Common myeloid progenitor, CD34-positive (primary cell): Measurements from ENCODE around the gene PLEKHG3.

Experiments
- CTCF ChIA-PET: fragments of 350-600 bp; sonication (Branson Sonifier 250); formaldehyde crosslinking; loops from one replicate; lab custom pipeline; 2021; ENCODE audit warnings: antibody characterized with exemption; lab: Charles Lee
- POLR2A ChIA-PET: fragments of 350-600 bp; sonication (Branson Sonifier 250); formaldehyde crosslinking; loops from one replicate; lab custom pipeline; 2021; ENCODE audit warnings: antibody characterized with exemption; lab: Charles Lee
- DNase-seq, 3 donors: peaks; one replicate each; pipeline versions ENCODE4 v3.0.0 to v3.0.0-alpha.2; 2013
- H3K27ac ChIP-seq, 2 experiments: 1 replicate in 1 of 2; 2 replicates in 1 of 2; pipeline ENCODE4 v1.7.0; 2013; ENCODE audit warnings: inconsistent platforms in 2 of 2, low read length in 2 of 2, mild to moderate bottlenecking in 2 of 2, low read depth in 1 of 2, moderate library complexity in 1 of 2; ENCODE audit not compliant: severe bottlenecking in 2 of 2, insufficient read depth in 1 of 2, poor library complexity in 1 of 2
- H3K27me3 ChIP-seq, 5 experiments: replicated peaks in 2 of 5; 1 replicate in 3 of 5; 2 replicates in 2 of 5; pipeline versions ENCODE4 v1.6.1 to v1.7.0; 2013; ENCODE audit warnings: low read length in 4 of 5, mild to moderate bottlenecking in 2 of 5, moderate library complexity in 2 of 5, inconsistent platforms in 1 of 5; ENCODE audit not compliant: insufficient read depth in 5 of 5, control insufficient read depth in 4 of 5
- H3K36me3 ChIP-seq, 4 experiments: 1 replicate in 2 of 4; 2 replicates in 2 of 4; pipeline versions ENCODE4 v1.6.1 to v1.7.0; 2013; ENCODE audit warnings: low read length in 3 of 4, control low read depth in 1 of 4, mild to moderate bottlenecking in 1 of 4; ENCODE audit not compliant: control insufficient read depth in 4 of 4, insufficient read depth in 4 of 4
- H3K4me1 ChIP-seq, 4 experiments: 1 replicate in 3 of 4; 2 replicates in 1 of 4; pipeline versions ENCODE4 v1.6.1 to v1.7.1; 2013; ENCODE audit warnings: low read length in 3 of 4, mild to moderate bottlenecking in 3 of 4, control low read depth in 1 of 4, inconsistent platforms in 1 of 4, moderate library complexity in 1 of 4; ENCODE audit not compliant: control insufficient read depth in 4 of 4, insufficient read depth in 4 of 4; ENCODE audit errors: control extremely low read depth in 1 of 4
- H3K4me3 ChIP-seq, 7 experiments: 1 replicate in 4 of 7; 2 replicates in 3 of 7; pipeline versions ENCODE4 v1.5.1 to v1.7.0; 2013; ENCODE audit warnings: mild to moderate bottlenecking in 7 of 7, low read length in 6 of 7, moderate library complexity in 6 of 7, inconsistent platforms in 2 of 7, low read depth in 2 of 7, control low read depth in 1 of 7; ENCODE audit not compliant: insufficient read depth in 4 of 7, control insufficient read depth in 1 of 7; ENCODE audit errors: extremely low read depth in 1 of 7
- H3K9me3 ChIP-seq, 5 experiments: 1 replicate in 4 of 5; 2 replicates in 1 of 5; pipeline versions ENCODE4 v1.6.1 to v1.7.1; 2013; ENCODE audit warnings: low read length in 4 of 5, mild to moderate bottlenecking in 2 of 5, inconsistent platforms in 1 of 5, low read depth in 1 of 5, moderate library complexity in 1 of 5; ENCODE audit not compliant: control insufficient read depth in 4 of 5, insufficient read depth in 2 of 5; ENCODE audit errors: control extremely low read depth in 1 of 5
- WGBS: methylation state at CpG from one replicate; pipeline ENCODE4 v1.1.5; 2013; ENCODE audit not compliant: insufficient coverage; 5-methylcytosine and 5-hydroxymethylcytosine counted together

PLEKHG3 gene

GRCh38 chr14:64789696-64790095, 85.5 kb downstream of the PLEKHG3 start:
- no peak for DNase-seq
- CTCF ChIA-PET: interaction anchor here (0.6 to 1.6 kb wide), 5 partner anchors 9 to 192 kb away, joined by 3 to 5 read pairs (median 4); no protein-coding TSS in a partner anchor
- no peak overlapping the region for H3K27ac ChIP-seq
- H3K9me3 ChIP-seq: no peaks in the 10 kb centered on the region
- no peak overlapping the region for H3K4me3 ChIP-seq
- POLR2A ChIA-PET: no interaction called here
- H3K27me3 ChIP-seq: peaks cover 0 to 2% (median 0%) of the 10 kb centered on the region in 5 experiments
- 96% methylated on average over 5 of the region's 5 CpGs for WGBS
- peaks cover 0 to 3% (median 0%) of the 10 kb centered on the region in 4 experiments for H3K4me1 ChIP-seq
- H3K36me3 ChIP-seq: no peaks in the 10 kb centered on the region

DNA sequence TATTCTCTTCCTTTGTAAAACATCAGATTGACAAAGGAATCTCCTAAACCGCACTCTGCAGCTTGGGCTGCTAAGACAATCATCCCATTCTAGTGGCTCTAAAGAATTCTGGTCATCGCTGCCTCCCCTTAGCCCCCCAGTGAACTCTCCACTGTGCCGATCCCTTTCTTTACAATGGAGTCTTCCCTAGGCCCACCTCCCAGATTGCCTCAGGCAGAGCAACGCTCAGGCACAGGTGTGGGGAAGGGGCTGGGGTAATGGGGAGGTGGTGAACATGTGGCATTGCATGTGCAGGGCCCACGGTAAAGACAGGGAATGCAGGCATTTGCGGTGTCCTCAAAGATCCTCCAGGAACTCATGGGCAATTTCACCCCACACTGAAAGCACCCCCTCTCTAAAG, 86.3 kb downstream of the PLEKHG3 start:
- H3K9me3 ChIP-seq: no peaks in the 10 kb centered on the region
- H3K4me3 ChIP-seq: no peak overlapping the region
- H3K36me3 ChIP-seq: no peaks in the 10 kb centered on the region
- H3K27ac ChIP-seq: no peak overlapping the region
- ChIA-PET CTCF (interaction anchor here (0.9 to 1.4 kb wide), 2 partner anchors 9 to 101 kb away, joined by 3 to 5 read pairs; no protein-coding TSS in a partner anchor), POLR2A (no interaction called here)
- WGBS: 88% methylated on average over 4 of the region's 6 CpGs
- no peak for DNase-seq
- peaks cover 0 to 2% (median 0%) of the 10 kb centered on the region in 5 experiments for H3K27me3 ChIP-seq
- peaks cover 0 to 3% (median 0%) of the 10 kb centered on the region in 4 experiments for H3K4me1 ChIP-seq

DNA sequence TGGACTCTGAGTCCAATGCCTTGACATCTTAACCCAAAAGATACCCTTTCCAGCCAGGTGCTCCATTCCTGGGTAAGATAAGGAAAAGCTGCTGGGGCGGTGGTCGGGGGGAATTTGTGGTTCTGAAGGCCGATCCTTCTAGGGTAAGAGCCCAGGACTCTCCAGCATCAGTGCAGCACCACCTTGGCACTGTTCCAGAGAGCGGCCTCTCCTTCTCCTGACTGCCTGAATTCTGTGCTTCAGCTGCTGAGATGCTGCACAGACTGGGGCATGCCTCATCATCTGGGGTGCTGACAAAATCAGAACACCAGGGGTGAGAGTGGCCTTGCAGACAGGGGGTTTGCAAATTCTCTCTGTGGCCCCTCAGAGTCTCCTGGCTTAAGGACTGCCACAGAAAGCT, 88.0 kb downstream of the PLEKHG3 start:
- Histone ChIP-seq H3K4me1 (peaks cover 0 to 3% (median 0%) of the 10 kb centered on the region in 4 experiments), H3K4me3 (no peak overlapping the region), H3K36me3 (no peaks in the 10 kb centered on the region), H3K9me3 (no peaks in the 10 kb centered on the region), H3K27me3 (peaks cover 0 to 2% (median 0%) of the 10 kb centered on the region in 5 experiments), H3K27ac (no peak overlapping the region)
- CTCF ChIA-PET: interaction anchor here (1.4 kb wide), 1 partner anchor 10 kb away, joined by 7 read pairs; no protein-coding TSS in a partner anchor
- no peak for DNase-seq
- 85% methylated on average over 4 of the region's 4 CpGs for WGBS
- POLR2A ChIA-PET: no interaction called here

GRCh38 chr14:64792871-64793560, 88.8 kb downstream of the PLEKHG3 start:
- peaks cover 0 to 4% (median 1%) of the 10 kb centered on the region in 4 experiments for H3K4me1 ChIP-seq
- CTCF ChIA-PET: interaction anchor here (1.4 to 2.0 kb wide), 4 partner anchors 7 to 28 kb away, joined by 3 to 7 read pairs (median 5); no protein-coding TSS in a partner anchor
- H3K9me3 ChIP-seq: no peaks in the 10 kb centered on the region
- H3K4me3 ChIP-seq: no peak overlapping the region
- no peak overlapping the region for H3K27ac ChIP-seq
- 97% methylated on average over 22 of the region's 26 CpGs for WGBS
- POLR2A ChIA-PET: no interaction called here
- no peaks in the 10 kb centered on the region for H3K36me3 ChIP-seq
- peaks cover 0 to 2% (median 0%) of the 10 kb centered on the region in 5 experiments for H3K27me3 ChIP-seq
- DNase-seq: no peak

DNA sequence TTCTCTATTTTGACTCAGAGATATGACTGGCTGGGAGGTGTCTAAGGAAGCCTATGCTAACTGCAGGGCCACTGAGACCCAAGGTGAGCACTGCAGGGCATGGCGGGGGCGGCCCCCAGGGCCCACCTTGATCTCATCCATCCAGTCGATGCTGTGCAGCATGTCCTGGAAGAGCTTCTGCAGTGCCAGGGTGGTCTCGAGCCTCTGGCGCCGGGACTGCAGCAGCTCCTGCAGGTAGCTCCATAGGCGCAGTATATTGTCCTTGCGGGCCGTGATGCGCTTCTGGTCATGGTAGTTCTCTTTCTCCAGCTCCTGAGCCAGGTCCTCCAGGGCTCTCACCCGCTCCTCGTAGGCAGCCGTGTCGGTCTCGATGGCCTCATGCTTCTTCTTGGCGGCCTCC, 91.0 kb downstream of the PLEKHG3 start:
- WGBS: over 99% methylated on average over 14 of the region's 16 CpGs
- H3K4me3 ChIP-seq: no peak overlapping the region
- DNase-seq: no peak
- H3K4me1 ChIP-seq: peaks cover 0 to 4% (median 1%) of the 10 kb centered on the region in 4 experiments
- CTCF ChIA-PET: interaction anchor here (0.8 to 2.6 kb wide), 9 partner anchors 10 to 98 kb away, joined by 3 to 9 read pairs (median 5); no protein-coding TSS in a partner anchor
- H3K27me3 ChIP-seq: no peaks in the 10 kb centered on the region
- H3K27ac ChIP-seq: no peak overlapping the region
- no peaks in the 10 kb centered on the region for H3K9me3 ChIP-seq
- H3K36me3 ChIP-seq: no peaks in the 10 kb centered on the region
- POLR2A ChIA-PET: no interaction called here

- Histone ChIP-seq H3K27me3 (no peaks in the 10 kb centered on the region), H3K27ac (no peak overlapping the region), H3K4me1 (peaks cover 0 to 4% (median 0%) of the 10 kb centered on the region in 4 experiments), H3K9me3 (no peaks in the 10 kb centered on the region), H3K36me3 (no peaks in the 10 kb centered on the region), H3K4me3 (no peak overlapping the region)
- WGBS: 100% methylated on average over 3 of the region's 3 CpGs
- DNase-seq: no peak
- ChIA-PET CTCF (interaction anchor here (1.0 to 2.6 kb wide), 6 partner anchors 12 to 96 kb away, joined by 3 to 9 read pairs (median 5); no protein-coding TSS in a partner anchor), POLR2A (no interaction called here)
Observed at GRCh38 chr14:64795921-64796320, 91.7 kb downstream of the PLEKHG3 start.

- 97% methylated on average over 6 of the region's 11 CpGs for WGBS
- CTCF ChIA-PET: interaction anchor here (1.0 to 2.6 kb wide), 3 partner anchors 15 to 95 kb away, joined by 5 to 9 read pairs (median 5); no protein-coding TSS in a partner anchor
- Histone ChIP-seq H3K27me3 (no peaks in the 10 kb centered on the region), H3K36me3 (no peaks in the 10 kb centered on the region), H3K4me1 (peaks cover 0 to 4% (median 0%) of the 10 kb centered on the region in 4 experiments), H3K27ac (no peak overlapping the region), H3K9me3 (no peaks in the 10 kb centered on the region), H3K4me3 (no peak overlapping the region)
- no peak for DNase-seq
- POLR2A ChIA-PET: no interaction called here
Observed at GRCh38 chr14:64796369-64796768, 92.1 kb downstream of the PLEKHG3 start.
